GM12878 (cell line): ENCODE results near the gene SGCD.

Experiments
- ASH2L ChIP-seq: fragments of 300-600, 200-600 bp; sonication (generic); IDR thresholded peaks from 2 replicates; pipeline ENCODE4 v1.6.1; 2017; ENCODE audit warnings: low read depth, mild to moderate bottlenecking, borderline replicate concordance
- BHLHE40 ChIP-seq, 2 experiments: fragments of 450-650 bp in 1 of 2; IDR thresholded peaks; 2 replicates each; pipeline ENCODE4 v1.6.1; 2011 to 2017; ENCODE audit warnings: low read depth in 2 of 2, borderline replicate concordance in 1 of 2, improper control_type of control experiment in 1 of 2, low read length in 1 of 2, mild to moderate bottlenecking in 1 of 2
- CTCF ChIP-seq, 3 experiments: IDR thresholded peaks in 2 of 3; conservative IDR thresholded peaks in 1 of 3; 2 replicates each; pipeline ENCODE4 v1.5.1; 2011; ENCODE audit warnings: low read depth in 3 of 3, low read length in 3 of 3, mild to moderate bottlenecking in 3 of 3, control low read depth in 2 of 3, moderate library complexity in 2 of 3, inconsistent platforms in 1 of 3, mixed read lengths in 1 of 3; ENCODE audit not compliant: control insufficient read depth in 2 of 3, insufficient read depth in 1 of 3; ENCODE audit errors: extremely low read depth in 1 of 3
- NR2C1 ChIP-seq: fragments of 450-650 bp; IDR thresholded peaks from 2 replicates; pipeline ENCODE4 v1.6.1; 2017; ENCODE audit warnings: antibody characterized with exemption, mild to moderate bottlenecking, moderate library complexity
- ZNF274 ChIP-seq: IDR thresholded peaks from one replicate; pipeline ENCODE4 v1.8.0; 2011; ENCODE audit not compliant: insufficient read length, insufficient read depth

GRCh38 chr5:156387391-156387790 is 60.4 kb downstream of the SGCD start:
- TF ChIP-seq CTCF (IDR thresholded peaks at IDR 0.05 in 2 of 3, conservative IDR thresholded peaks at IDR 0.05 in 1 of 3; ENCODE audit: control insufficient read depth in 2 of 3, extremely low read depth in 1 of 3, insufficient read depth in 1 of 3, low read depth in 3 of 3, low read length in 3 of 3) (no peak), BHLHE40 (IDR thresholded peaks at IDR 0.05; ENCODE audit: borderline replicate concordance in 1 of 2, low read depth in 2 of 2, low read length in 1 of 2) (no peak), ZNF274 (no peak), NR2C1 (no peak), ASH2L (no peak)
